ENCODE data around the gene OR4D11. TPM values are rescaled to one million over a fixed set of nuclear protein-coding genes. Genes with fewer than 3 reads are reported as not detected.

OR4D11 gene
- total and polyA plus RNA-seq, 9 of the 15 experiments (the other 6 are each of a cell fraction or from before 2014, with no cell fraction given) = not detected

DNA sequence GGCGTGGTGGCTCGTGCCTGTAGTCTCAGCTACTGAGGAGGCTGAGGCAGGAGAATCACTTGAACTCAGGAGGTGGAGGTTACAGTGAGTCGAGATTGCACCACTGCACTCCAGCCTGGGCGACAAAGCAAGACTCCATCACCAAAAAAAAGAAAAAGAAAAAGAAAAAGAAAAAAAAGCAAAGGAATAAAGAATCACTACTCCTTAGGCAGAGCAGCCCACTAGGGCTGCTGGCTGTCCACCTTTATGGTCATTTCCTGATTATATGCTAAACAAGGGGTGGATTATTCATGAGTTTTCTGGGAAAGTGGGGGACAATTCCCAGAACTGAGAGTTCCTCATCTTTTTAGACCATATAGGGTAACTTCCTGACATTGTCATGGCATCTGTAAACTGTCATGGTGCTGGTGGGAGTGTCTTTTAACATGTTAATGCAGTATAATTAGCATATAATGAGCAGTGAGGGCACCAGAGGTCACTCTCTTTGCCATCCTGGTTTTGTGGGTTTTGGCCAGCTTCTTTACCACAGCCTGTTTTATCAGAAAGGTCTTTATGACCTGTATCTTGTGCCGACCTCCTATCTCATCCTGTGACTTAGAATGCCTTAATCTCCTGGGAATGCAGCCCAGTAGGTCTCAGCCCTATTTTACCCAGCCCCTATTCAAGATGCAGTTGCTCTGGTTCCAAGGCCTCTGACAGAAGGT lies 44.4 kb downstream of the OR4D11 start (continued):
- 0 out of 4 replicates have a peak, but pooled peaks of 1 of the 2 experiments have one; percentile 21 for TF ChIP-seq NONO (IDR thresholded peaks at IDR 0.05; ENCODE audit: low read depth in 2 of 2, low read length in 1 of 2)
- TF ChIP-seq CREB3 (tag; conservative IDR thresholded peaks at IDR 0.05; ENCODE audit: low read depth) = peak; percentile 83
- peak; percentile 93 for TF ChIP-seq BRD9 (IDR thresholded peaks at IDR 0.05; ENCODE audit: low read depth, partially characterized antibody)
- TF ChIP-seq KLF1 (tag; IDR thresholded peaks at IDR 0.05) = peak; percentile 91
- TF ChIP-seq PHB2 (IDR thresholded peaks at IDR 0.05; ENCODE audit: low read depth) = peak; percentile 46; the same call in 1 of the 2 replicates
- TF ChIP-seq ZNF589 (CRISPR knock-in tag; IDR thresholded peaks at IDR 0.05; ENCODE audit: low read depth) = peak; percentile 89
- TF ChIP-seq CHCHD3 (CRISPR knock-in tag; IDR thresholded peaks at IDR 0.05) = 0 out of 2 replicates have a peak, but pooled peaks have one; percentile 46
- peak; percentile 58; the same call in 1 of the 2 replicates for TF ChIP-seq CTBP1 (IDR thresholded peaks at IDR 0.05; ENCODE audit: borderline replicate concordance)
- peak; percentile 91 for TF ChIP-seq ZBTB34 (CRISPR knock-in tag; IDR thresholded peaks at IDR 0.05)
- peak; percentile 93 for TF ChIP-seq OTX1 (CRISPR knock-in tag; IDR thresholded peaks at IDR 0.05)
- peak; percentile 95; the same call in 1 of the 2 replicates for TF ChIP-seq HBP1 (CRISPR knock-in tag; IDR thresholded peaks at IDR 0.05)
- TF ChIP-seq TRIM25 (IDR thresholded peaks at IDR 0.05; ENCODE audit: borderline replicate concordance) = peak; percentile 72; the same call in 1 of the 2 replicates
- peak; percentile 79; the same call in 1 of the 2 replicates for TF ChIP-seq ERF (CRISPR knock-in tag; IDR thresholded peaks at IDR 0.05)
- TF ChIP-seq, protein P1, sequence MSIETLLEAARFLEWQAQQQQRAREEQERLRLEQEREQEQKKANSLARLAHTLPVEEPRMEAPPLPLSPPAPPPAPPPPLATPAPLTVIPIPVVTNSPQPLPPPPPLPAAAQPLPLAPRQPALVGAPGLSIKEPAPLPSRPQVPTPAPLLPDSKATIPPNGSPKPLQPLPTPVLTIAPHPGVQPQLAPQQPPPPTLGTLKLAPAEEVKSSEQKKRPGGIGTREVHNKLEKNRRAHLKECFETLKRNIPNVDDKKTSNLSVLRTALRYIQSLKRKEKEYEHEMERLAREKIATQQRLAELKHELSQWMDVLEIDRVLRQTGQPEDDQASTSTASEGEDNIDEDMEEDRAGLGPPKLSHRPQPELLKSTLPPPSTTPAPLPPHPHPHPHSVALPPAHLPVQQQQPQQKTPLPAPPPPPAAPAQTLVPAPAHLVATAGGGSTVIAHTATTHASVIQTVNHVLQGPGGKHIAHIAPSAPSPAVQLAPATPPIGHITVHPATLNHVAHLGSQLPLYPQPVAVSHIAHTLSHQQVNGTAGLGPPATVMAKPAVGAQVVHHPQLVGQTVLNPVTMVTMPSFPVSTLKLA (conservative IDR thresholded peaks at IDR 0.05) = peak in 1 of 2 experiments; percentile 68; a peak in 3 of 4 replicates
- TF ChIP-seq CC2D1A (IDR thresholded peaks at IDR 0.05) = peak; percentile 73; the same call in 1 of the 2 replicates

Measured in K562 (cell line).